Posterior vena cava (tissue), 2 donors: ENCODE data around the gene SPATA12. TPM values are rescaled to one million over a fixed set of nuclear protein-coding genes. Genes with fewer than 3 reads are reported as not detected.
"Not testable (repeated sequence)": the region's sequence is repeated elsewhere in the genome, so short reads cannot be mapped to it uniquely, and the experiment has no call there.

Experiments used
- DNase-seq: peaks from one replicate; pipeline ENCODE4 v3.0.0-alpha.2; 2020; ENCODE audit warnings: low spot score
- intact Hi-C, 2 donors: fragments of 100-400 bp; cut with DNase I; formaldehyde crosslinking; loops; one replicate each; pipeline versions ENCODE4 v1.14.1 to v1.14.2; 2022 to 2023
- total RNA-seq, 2 donors: library from RNA; stranded (reverse); fragmentation: NEBNext Ultra II Directional; extraction: Animal tissue kit (Norgen Biotek cat#: 25700); gene quantifications; one replicate each; pipeline ENCODE4 v1.2.1, GENCODE V29; 2021
- donor health status: DM: yes; HTN: yes; CAD: no.
- donor health status: DM: yes; HTN: yes; CAD: no.

Gene SPATA12
- total RNA-seq, 2 donors from 2014 or later, result not detected

GRCh38 chr3:57078635-57079473 is 18.4 kb downstream of the SPATA12 start:
- intact Hi-C loops, result loop anchor here in 1 of 2 donors (10.0 kb wide), 1 partner anchor 74 kb away; no protein-coding TSS in a partner anchor
- DNase-seq, result peak; percentile 85

DNA sequence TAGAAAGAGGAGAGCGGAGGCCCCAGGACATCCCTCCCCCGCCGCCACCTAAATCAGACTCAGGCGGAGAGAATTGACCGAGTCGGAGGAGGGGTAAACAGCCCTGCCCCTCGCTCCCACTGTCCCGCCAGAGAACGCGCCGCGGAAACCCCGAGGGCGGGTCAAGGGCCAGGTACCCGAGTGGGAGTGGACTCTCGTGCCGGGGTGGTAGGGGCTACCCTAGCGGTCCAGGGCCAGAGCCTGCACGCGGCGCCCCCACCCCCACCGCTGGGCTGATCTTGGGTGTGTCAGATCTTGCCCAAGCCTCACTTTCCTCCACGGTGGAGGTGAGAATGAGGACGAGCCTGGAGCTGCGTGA is 19.0 kb downstream of the SPATA12 start:
- DNase-seq, result peak; percentile 83
- intact Hi-C loops, result loop anchor here in 1 of 2 donors (10.0 kb wide), 1 partner anchor 75 kb away; no protein-coding TSS in a partner anchor

DNA sequence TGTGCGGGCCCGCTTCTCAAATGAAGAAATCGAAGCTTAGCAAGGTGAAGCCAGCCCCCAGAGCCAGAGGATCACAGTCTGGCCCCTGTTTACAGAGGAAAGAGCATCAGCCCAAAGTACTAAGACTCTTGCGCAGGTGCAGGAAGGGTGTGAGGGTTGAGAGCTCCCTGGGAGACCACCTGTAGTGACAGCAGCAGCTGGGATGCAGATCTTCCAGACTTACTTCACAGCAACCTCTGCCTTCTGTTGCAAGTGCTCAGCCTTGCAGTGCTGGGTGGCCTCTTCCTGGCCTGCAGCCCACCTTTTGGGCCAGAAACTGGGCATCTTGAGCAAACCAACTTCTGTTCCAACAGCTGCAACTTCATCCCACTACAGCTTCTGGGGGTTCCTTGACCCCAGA is 19.7 kb downstream of the SPATA12 start:
- intact Hi-C loops, result no loop called here

GRCh38 chr3:57081173-57081572 is 20.7 kb downstream of the SPATA12 start:
- intact Hi-C loops, result no loop called here
- DNase-seq, result no peak

More for the DNA sequence above, 19.7 kb downstream of the SPATA12 start:
- DNase-seq, result peak; percentile 68

DNA sequence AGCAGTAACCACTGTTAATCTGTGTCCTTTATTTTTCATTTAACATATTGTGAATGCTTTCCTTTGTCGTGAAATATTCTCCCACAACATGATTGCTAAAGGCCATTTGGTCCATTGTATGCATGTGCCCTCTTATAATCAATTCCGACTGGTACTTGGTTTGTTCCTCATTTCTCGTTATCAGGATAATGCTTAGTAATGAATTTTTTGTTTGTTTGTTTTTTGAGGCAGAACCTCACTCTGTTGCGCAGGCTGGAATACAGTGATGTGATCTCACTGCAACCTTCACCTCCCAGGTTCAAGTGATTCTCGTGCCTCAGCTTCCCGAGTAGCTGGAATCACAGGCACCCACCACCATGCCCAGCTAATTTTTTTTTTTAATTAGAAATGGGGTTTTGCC is 22.0 kb downstream of the SPATA12 start:
- intact Hi-C loops, result loop anchor here in 1 of 2 donors (1.0 kb wide), 1 partner anchor 44 kb away; no protein-coding TSS in a partner anchor
- DNase-seq, result no peak

- DNase-seq, intact Hi-C loops: not testable (repeated sequence)
These were observed 23.0 kb downstream of the SPATA12 start for GRCh38 chr3:57083266-57083995.

DNA sequence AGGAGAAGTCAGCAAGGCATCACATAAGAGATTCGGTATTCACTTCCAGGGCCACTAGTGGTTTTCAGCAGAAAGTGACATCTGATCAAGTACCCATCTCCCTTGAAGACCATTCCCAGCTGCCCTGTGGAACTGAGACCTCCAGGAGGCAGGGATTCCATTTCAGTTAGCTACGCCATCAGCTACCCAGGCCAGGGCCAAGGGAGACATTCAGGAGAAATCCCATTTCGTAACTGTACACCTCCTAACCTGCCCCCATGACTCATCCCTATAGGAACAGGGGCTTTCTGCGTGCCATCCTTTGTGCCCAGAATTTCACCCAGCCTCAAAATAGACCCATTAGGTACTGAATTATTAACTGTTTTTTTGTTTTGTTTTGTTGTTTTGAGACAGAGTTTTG is 24.7 kb downstream of the SPATA12 start:
- no peak for DNase-seq
- intact Hi-C loops, result no loop called here

- intact Hi-C loops, result no loop called here
- no peak for DNase-seq
These were observed 25.7 kb downstream of the SPATA12 start for GRCh38 chr3:57086201-57086600.

DNA sequence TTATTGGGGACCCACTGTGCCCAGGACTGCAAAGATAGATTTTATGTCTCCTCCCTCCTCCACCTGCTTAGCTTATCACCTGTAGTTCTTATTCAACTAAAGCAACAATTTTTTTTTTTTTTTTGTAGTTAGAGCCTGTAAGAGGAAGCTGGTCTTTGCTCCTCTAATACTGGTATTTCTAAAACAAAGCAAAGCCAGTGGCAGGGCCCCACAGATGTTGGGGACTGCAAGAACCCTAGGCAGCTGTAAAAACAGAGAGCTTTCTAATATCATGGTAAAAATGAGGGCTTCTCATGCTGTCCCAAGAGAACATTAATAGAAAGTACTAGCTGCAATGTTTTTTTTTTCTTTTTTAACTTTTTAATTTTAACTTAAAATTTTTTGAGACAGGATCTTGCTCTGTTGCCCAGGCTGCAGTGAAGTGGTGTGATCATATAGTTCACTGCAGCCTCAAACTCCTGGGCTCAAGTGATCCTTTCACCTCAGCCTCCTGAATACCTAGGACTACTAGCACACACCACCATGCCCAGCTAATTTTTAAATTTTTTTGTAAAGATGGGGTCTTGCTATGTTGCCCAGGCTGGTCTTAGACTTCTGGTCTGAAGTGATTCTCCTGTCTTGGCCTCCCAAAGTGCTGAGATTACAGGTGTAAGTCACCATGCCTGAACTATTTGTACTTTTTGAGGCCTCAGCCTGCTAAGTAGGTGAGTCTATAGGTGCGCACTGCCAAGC is 27.1 kb downstream of the SPATA12 start:
- DNase-seq, result no peak
- intact Hi-C loops, result no loop called here

DNA sequence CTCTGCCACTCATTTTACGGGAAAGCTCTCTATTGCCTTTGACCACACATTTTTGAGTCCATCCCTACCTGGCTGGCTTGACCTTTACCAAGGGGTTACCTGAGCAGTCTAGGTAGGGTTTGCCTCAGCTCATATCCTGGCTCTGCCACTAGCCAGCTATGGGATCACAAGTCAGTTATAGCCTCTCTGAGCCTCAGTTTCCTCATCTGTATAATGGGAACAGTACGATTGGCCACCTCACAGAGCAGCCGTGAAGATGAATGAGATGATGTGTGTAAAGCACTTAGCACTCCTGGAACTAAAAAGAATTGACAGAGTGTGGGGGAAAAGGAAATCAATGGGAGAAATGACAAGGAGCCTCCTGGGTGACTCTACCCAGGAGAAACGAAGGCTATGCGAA is 28.0 kb downstream of the SPATA12 start:
- intact Hi-C loops, result no loop called here
- no peak for DNase-seq

GRCh38 chr3:57089043-57089442 is 28.6 kb downstream of the SPATA12 start:
- intact Hi-C loops, result no loop called here
- no peak for DNase-seq

- intact Hi-C loops, result loop anchor here in 1 of 2 donors (10.0 kb wide), 1 partner anchor 133 kb away; the partner anchor contains the start of gene APPL1
- no peak for DNase-seq
These were observed 31.2 kb downstream of the SPATA12 start for GRCh38 chr3:57091521-57092273.

GRCh38 chr3:57093489-57093888 is 33.0 kb downstream of the SPATA12 start:
- no peak for DNase-seq
- intact Hi-C loops, result loop anchor here in 1 of 2 donors (10.0 kb wide), 1 partner anchor 131 kb away; the partner anchor contains the start of gene APPL1

GRCh38 chr3:57093971-57094535 is 33.6 kb downstream of the SPATA12 start:
- intact Hi-C loops, result loop anchor here in 1 of 2 donors (10.0 kb wide), 1 partner anchor 131 kb away; the partner anchor contains the start of gene APPL1
- no peak for DNase-seq

GRCh38 chr3:57094575-57094974 is 34.1 kb downstream of the SPATA12 start:
- DNase-seq, result no peak
- intact Hi-C loops, result loop anchor here in 1 of 2 donors (10.0 kb wide), 1 partner anchor 130 kb away; the partner anchor contains the start of gene APPL1

GRCh38 chr3:57095363-57095762 is 34.9 kb downstream of the SPATA12 start:
- intact Hi-C loops, result loop anchor here in 1 of 2 donors (10.0 kb wide), 1 partner anchor 129 kb away; the partner anchor contains the start of gene APPL1
- DNase-seq, result no peak

DNA sequence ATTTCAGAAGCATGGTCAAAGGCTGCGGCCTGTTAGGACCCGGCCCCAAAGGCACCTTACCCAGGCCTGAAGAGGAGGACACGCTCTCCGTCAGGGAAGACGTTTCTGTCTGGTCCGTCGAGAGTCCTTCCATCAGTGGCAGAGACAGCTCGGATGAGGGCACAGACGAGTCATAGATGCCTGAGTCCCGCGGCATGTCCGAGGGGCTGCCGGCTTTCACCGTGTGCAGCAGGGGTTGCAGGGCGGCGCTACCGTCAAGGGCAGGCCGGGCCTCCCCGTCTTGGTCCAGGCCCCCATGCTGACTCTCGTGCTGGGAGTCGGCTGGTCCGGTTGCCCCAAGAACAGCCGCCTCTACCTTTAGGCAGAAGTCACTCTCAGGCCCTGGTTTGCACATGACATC is 37.1 kb downstream of the SPATA12 start:
- DNase-seq, result no peak
- intact Hi-C loops, result loop anchor here in 1 of 2 donors (10.0 kb wide), 1 partner anchor 127 kb away; the partner anchor contains the start of gene APPL1
